ENCODE measurements around the gene ZSWIM2. TPM values are rescaled to one million over a fixed set of nuclear protein-coding genes. Genes with fewer than 3 reads are reported as not detected.
"Not testable (repeated sequence)": the region's sequence is repeated elsewhere in the genome, so short reads cannot be mapped to it uniquely, and the experiment has no call there.

The ZSWIM2 gene
- total RNA-seq: not detected

GRCh38 chr2:186848873-186849578, at the start of gene ZSWIM2:
ZSWIM2 (minus strand) TSS chr2:186849170; CDS start chr2:186849130, 40 bp downstream.
- DNase-seq: peak in 2 of 3 donors; percentile 48 to 49
- Histone ChIP-seq H3K4me3 (peak within 1 kb of the TSS; percentile 14 to 46 (median 32)), H3K36me3 (no peaks in the 10 kb centered on the region), H3K4me1 (no peaks in the 10 kb centered on the region), H3K27me3 (no peaks in the 10 kb centered on the region), H3K27ac (no peak within 1 kb of the TSS), H3K9me3 (no peaks in the 10 kb centered on the region)
- TF ChIP-seq CTCF (IDR thresholded peaks at IDR 0.05): no peak
- no peak for TF ChIP-seq POLR2A (IDR thresholded peaks at IDR 0.05)

GRCh38 chr2:186896220-186896619, 47.2 kb upstream of the ZSWIM2 start:
- not testable (repeated sequence) for H3K4me3 ChIP-seq, H3K27me3 ChIP-seq, H3K9me3 ChIP-seq, H3K4me1 ChIP-seq, H3K27ac ChIP-seq, H3K36me3 ChIP-seq, DNase-seq

- Histone ChIP-seq H3K4me3 (no peak overlapping the region), H3K36me3 (no peaks in the 10 kb centered on the region), H3K27ac (no peak overlapping the region), H3K27me3 (no peaks in the 10 kb centered on the region), H3K4me1 (no peaks in the 10 kb centered on the region), H3K9me3 (no peaks in the 10 kb centered on the region)
- no peak for TF ChIP-seq CTCF (IDR thresholded peaks at IDR 0.05)
- no peak for DNase-seq
These were observed 46.5 kb upstream of the ZSWIM2 start for GRCh38 chr2:186895451-186895850.

GRCh38 chr2:186894478-186894877, 45.5 kb upstream of the ZSWIM2 start:
- H3K27ac ChIP-seq: no peak overlapping the region
- no peak overlapping the region for H3K4me3 ChIP-seq
- no peaks in the 10 kb centered on the region for H3K36me3 ChIP-seq
- H3K27me3 ChIP-seq: no peaks in the 10 kb centered on the region
- no peak for DNase-seq
- H3K9me3 ChIP-seq: no peaks in the 10 kb centered on the region
- TF ChIP-seq CTCF (IDR thresholded peaks at IDR 0.05) (no peak), POLR2A (IDR thresholded peaks at IDR 0.05) (no peak)
- H3K4me1 ChIP-seq: no peaks in the 10 kb centered on the region

GRCh38 chr2:186892821-186893220, 43.9 kb upstream of the ZSWIM2 start:
- Histone ChIP-seq H3K4me3 (no peak overlapping the region), H3K36me3 (no peaks in the 10 kb centered on the region), H3K9me3 (no peaks in the 10 kb centered on the region), H3K27ac (no peak overlapping the region), H3K27me3 (no peaks in the 10 kb centered on the region), H3K4me1 (no peaks in the 10 kb centered on the region)
- TF ChIP-seq POLR2A (IDR thresholded peaks at IDR 0.05): no peak
- no peak for TF ChIP-seq CTCF (IDR thresholded peaks at IDR 0.05)
- no peak for DNase-seq

- Histone ChIP-seq H3K36me3 (no peaks in the 10 kb centered on the region), H3K4me1 (no peaks in the 10 kb centered on the region), H3K9me3 (no peaks in the 10 kb centered on the region), H3K27me3 (no peaks in the 10 kb centered on the region), H3K27ac (no peak overlapping the region), H3K4me3 (no peak overlapping the region)
- TF ChIP-seq POLR2A (IDR thresholded peaks at IDR 0.05): no peak
- no peak for TF ChIP-seq CTCF (IDR thresholded peaks at IDR 0.05)
- no peak for DNase-seq
These were observed 42.2 kb upstream of the ZSWIM2 start for GRCh38 chr2:186891185-186891621.
